HG03565 (cell line): ENCODE data around the gene NECTIN4.
A peak's percentile ranks its signal among the peaks of the same experiment; 100 is the strongest.

ENCODE experiments used
- ATAC-seq: cut with Tn5 transposase; IDR thresholded peaks from one replicate; pipeline ENCODE4 v1.9.1; 2021; ENCODE audit warnings: mild to moderate bottlenecking, moderate library complexity; ENCODE audit not compliant: unreplicated experiment

The NECTIN4 gene

DNA sequence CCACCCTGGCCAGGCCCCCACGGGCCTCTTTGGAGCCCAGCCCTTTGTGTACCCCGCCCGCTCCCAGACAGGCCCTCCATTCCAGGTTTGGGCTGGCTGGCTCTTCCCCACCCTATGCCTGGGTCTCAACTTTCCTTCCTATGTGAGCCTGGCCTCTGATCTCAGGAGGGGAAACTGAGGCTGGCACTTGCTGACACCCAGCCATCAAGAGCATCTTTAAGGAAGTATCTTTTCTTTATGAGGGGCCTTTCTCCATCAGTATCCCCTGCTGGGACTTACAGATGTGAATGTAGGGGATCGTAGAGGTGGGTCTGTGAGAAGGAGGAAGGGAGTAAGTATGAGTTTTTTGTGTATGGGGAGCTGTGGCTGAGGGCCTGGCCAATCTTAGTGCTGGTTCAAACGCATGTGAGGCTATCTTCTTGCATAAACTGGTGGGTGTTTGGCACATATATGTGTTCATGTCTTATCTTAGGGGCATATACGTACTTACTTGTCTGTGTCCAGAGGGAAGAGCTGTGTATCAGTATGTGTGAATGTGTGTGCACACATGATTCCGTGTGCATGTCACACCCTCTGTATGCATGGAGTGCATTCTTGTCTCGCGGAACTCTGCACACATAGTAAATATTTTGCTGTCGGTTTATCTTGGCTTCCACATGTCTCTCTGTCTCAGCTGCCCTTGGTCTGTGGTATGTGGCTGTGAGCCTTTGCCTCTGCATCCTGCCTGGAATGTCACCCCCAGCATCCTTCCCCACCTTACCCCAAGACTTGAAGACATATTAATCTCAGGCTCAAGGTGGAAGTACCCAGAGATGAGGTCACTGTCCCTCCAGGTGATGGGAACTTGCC is 5.4 kb downstream of the NECTIN4 start:
- ATAC-seq = no peak

DNA sequence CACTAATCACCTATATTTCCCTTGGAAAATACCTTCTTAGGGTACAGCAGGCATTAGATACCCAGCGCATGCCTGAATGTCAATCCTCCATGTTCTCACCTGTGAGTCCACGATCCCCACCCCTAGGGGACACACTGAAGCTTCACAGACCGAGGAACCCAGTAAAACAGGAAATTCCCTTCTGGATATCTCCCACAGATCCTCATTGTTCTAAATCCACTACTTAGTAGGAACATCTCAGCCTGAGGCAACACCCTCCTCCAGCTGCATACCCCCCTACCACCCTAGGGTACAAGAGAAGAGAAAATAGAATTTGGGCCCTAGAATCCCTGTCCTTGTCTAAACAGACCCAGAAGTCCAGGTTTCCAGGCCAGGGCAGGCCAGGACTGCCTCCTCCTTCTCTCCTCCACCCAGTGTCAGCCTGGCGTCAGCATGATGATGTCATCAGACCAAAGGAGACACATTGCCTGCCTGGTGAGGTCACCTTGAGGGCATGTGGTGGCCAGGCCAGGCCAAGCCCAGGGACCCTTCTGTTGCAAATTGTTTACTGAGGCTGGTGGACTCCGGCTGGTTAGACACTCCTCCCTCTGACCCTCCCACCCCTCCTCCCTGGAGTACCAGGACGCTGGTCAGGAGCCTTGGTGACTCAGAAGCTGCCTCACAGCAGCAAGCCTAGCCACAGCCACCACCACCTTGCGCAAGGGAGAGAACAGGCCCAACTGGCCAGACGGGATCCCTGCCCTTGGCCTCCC is 6.2 kb downstream of the NECTIN4 start:
- ATAC-seq = no peak

DNA sequence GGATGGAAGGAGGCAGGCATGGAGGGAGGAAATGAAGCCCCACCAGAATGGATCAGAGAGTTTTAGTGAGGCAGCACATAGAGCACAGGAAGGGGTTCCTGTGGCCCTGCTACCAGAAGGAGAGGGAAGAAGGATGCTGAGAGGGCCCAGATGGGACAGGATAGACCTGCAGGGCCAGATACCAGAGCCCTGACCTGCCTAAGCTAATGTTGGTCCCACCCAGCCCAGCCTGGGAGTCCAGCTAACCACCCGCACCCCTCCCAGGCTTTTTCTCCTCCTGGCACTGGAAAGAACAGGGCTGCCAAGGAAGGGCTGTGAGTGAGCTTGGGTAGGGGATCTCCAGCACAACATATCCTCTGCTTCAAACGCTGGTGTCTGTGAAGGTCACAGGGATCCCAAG is 6.9 kb downstream of the NECTIN4 start:
- no peak for ATAC-seq

DNA sequence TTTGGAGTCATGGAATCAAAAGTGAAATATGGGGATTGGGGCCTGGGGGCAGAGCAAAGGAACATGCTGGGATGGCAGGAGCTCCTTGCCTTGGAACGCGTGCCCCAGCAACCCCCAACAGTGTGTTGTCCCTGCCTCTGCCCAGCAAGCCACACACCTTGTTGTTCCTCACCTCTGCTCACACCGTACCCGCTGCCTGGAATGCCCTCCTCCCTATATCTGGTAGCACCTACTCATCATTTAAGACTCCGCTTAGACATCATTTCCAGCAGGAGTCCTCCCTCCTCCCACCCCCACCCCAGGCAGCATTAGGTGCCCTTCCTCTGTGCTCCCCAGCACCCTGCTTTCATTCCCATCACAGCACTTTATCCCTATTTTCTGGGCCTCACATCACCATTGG is 7.8 kb downstream of the NECTIN4 start:
- no peak for ATAC-seq

DNA sequence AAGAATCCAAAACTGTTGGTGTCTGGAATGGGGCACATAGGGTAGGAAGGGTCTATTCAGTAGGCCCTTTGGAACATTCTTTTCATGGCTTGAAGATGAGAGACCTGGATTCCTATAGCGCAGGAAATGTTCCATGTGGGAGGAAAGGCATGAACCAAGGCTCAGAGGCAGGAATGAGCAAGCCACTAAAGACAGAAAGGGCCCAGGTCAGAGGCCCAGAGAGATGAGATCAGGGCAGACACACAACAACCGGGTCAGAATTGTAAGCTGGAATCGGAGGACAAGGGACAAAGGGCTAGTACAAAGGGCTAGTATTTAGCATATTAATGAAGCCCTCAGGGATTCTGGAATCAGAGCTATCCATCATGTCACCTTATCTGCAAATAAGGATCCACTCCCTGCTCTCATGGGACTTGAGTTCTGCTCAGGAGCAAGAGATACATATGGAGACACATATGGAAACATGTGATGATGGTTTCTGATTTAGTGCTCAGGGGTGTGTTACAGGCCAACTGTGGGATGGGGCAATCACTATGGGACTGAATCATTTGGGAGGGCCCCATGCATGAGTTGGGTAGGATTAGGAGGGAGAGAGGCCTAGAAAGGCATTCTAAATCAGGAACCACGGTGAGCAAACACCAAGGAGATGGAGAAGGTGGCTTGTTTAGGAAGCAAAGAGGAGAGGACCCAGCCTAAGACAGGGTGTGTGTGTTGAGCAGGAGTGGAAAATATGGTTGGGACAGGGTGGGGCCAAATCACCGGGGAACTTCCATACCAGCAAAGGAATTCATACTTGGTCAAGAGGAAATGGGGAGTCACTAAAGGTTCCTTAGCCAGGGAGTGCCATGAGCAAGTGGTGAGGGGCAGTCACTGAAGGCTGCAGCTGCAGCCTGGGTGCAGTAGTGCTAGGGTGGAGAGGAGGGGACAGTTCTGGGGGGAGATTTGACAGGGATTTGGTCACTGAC is 8.6 kb downstream of the NECTIN4 start:
- no peak for ATAC-seq

DNA sequence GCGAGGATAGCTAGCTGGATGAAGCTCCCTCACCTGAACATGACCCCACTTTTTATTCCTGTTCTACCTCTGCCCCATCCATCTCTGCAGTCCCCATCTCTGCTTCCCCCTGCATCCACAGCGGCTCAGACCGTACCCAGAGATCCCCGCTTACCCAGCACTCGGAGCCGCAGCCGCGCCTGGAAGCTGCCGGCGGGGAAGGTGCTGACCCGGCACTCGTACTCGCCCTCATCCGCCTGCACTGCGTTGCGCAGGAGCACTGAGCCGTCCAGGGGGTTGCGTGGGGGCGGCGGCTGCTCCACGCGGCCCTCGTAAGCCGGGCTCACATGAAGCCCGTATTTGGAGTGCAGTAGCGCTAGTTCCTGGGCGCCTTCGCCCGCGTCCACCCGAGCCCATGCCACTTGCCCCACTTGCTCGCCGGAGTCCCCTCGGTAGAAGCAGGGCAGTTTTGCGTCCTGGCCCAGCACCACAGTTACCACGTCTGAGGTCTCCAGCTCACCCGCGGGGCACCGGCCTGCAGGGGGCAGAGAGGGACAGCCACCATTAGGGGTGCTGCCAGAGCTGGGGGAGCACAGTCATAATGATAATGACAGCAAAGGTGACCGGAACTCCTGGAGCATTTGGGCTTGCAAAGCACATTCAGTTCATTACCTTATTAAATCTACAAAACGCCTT is 9.8 kb downstream of the NECTIN4 start:
- no peak for ATAC-seq

DNA sequence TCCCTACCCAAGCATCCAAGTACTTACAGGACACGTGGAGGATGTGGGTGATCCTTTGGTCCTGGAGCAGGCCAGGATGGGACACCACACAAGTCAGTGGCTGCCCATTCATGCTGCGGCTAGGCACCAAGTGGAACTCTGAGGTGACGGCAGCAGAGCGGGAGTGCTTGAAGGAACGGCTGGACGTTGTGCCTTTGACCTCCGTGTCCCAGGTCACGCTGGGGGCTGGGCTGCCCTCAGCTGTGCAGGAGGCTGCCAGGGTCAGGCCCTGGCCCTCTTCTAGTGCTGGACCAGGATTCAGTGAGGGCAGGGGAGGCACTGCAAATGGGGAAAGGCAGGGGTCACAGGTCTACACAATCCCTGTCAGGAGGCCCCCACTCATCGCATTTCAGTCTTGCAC is 11.9 kb downstream of the NECTIN4 start:
- ATAC-seq = no peak

DNA sequence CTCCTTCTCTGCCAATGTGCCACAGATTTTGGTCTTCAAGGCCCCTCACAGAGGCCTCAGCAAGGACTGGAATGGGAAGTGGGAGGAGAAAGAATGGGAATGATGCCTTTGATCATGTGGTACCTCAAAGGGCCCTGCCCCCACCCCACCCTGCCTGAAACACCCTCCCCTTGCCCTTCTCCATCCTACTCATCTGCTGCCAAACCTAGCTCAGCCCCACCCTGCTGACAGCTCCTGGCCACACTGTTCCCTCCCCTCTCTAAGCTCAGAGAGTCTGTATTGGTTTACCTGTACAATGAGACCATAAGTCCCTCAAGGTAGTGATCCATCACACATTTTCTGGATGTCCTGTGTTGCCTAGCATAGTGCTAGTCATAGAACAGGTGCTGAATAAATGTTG is 12.9 kb downstream of the NECTIN4 start:
- no peak for ATAC-seq

DNA sequence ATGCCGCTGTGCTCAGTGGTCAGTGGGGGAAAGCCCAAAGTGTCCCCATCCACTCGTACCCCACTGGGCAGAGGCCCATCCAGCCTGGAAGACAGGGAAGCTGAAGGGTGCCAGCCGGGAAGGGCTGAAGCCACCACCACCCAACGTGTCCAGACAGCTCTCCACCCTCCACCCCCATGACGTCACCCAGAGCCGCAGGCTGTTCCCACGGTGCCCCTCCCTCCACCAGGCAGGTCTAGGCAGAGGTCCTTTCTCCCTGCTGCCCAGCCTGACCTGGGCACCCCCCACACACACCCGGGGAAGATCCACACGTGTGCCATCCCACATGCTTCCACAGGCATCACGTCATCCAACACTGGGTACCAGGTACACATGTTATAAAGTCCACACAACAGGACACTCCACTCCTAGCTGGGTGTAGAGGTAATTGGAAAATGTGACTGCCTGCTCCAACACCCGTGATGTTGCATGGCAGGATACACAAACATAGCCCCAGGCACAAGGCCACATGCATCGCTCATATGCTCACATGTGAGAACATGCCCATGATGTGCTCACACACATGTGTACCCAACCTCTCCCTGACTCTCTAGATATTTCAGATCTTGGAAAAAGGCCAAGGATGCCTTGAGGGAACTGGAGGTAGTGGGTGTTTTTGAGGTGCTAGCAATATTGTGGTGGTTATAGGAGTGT is 14.5 kb downstream of the NECTIN4 start:
- ATAC-seq = no peak

DNA sequence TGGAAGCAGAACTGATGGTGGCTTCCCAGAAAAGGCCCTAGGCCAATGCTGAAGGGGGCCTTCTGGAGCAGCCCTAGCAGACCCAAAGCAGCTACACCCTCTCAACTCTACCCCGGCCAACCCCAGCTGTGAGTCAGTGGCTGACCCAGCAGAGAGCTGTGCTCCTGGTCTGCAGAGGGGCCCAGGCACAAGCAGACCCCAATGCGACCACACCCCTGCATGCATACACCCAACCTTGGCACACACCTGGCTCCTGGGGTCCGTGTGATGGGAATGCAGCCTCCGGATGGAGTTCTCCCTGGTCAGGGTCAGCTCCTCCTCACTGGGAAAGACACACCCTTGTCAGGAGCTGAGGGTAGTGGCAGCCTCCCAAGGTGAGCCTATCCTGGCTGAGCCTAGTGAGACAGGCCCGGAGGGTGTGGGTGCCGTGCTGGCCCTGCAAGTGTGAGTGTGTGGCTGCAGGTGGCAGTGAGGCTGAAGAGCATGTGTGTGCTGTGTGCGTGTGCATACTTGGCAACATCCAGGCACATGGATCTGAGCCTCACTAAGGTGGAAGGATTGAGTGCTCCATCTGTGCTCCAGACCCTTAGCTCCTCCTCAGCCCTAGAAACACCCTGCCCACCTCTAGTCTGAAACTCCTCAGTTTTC is 15.8 kb downstream of the NECTIN4 start:
- ATAC-seq = no peak

DNA sequence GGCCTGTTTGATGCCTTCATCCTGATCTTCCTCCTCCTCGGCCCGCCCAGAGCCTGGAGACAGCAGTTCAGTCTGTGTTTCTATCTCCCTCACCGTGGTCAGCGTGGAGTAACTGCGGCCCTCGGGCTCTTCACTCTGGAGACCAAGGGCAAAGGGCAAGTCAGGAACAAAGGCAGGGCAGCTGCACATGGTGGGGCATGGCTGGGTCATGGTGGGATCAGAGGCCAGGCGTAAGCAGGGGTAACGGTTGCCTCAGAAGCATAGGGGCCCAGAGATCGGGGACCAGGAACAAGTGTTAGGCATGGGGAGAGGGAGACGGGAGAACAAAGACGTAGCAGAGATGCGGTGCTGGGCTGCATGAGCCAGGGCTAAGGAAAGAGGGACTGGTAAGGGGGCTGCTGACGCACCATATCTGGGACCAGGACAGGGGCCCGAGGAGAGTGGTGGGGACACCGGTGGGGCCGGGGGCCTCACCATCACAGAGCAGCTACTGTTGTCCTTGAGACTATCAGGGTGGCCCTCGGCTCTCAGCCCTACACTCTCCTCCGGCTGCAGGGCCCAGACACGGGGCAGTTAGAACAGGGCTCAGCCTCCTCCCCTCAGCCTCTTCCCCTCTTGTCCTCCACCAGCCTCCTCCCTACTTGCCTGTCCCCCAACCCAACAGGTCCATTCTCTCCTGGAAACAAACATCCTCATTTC is 16.5 kb downstream of the NECTIN4 start:
- ATAC-seq = no peak

DNA sequence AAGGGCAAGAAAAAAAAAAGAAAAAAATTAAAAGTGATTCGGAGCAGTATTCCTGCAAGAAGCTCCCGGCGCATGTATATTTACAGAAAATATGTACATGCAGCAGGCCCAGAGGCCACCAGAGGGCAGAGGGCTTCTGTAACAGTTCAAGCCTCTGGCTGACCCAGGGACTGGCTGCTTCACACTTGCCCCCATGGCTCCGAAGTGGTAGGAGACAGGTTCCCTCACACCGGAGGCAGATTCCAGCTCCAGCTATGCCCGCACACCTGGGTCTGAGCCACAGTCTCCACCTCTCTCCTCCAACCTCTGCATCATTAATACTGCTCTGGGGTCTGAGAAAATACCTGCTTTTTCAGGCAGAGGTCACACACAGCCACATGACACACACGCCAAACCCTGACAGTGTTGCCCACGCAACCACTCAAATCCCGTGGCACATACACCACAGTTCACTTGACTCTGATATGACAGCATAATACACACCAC is 17.4 kb downstream of the NECTIN4 start:
- no peak for ATAC-seq

DNA sequence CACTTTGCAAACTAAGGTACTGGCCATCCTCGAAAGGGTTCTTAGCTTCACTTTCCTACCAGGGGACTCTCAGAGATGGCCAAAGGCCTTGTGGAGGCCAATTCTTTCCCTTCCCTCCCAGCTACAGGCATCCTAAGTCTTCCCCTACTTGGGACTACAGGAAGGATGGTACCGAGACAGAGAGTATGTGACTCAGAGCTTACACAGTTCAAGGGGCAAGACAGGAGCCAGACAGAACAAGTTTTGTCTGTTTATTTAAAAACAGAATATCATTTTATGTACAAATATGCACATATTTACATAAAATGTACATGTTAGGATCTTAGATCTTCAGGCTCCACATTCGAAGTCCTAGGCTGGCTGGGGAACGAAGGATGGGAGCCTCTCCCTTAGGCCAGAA is 18.6 kb downstream of the NECTIN4 start:
- no peak for ATAC-seq

DNA sequence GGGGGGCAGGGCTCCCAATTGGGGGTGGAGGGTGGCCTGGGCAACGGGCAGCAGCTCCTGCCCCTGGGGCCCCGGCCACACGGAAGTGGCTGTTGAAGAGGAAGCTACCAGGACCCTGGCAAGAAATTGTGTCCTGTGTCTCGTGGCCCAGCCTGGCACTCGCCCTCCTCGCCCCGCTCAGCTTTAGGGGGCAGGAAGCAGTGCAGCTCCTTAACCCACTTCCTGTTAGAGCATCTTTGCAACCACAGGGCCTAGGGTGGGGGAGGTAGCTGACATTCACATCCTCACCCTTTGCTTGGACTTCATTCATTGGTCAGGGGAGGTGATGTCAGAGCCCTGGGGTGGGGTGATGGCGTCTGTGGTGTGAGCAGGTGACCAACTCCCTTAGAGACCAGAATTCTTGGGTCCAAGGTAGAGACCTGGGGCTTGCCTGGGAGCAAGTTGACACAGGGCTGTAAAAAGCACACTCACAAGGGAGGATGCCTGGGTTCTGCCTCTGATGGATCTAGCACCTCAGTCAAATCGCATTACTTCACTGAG is 19.6 kb downstream of the NECTIN4 start, which contains the start of gene ARHGAP30:
ARHGAP30 (minus strand) TSS at position 161 of the 540 bp plus-strand sequence. CDS start 267 bp downstream, outside the sequence.
- peak; percentile 83 for ATAC-seq

DNA sequence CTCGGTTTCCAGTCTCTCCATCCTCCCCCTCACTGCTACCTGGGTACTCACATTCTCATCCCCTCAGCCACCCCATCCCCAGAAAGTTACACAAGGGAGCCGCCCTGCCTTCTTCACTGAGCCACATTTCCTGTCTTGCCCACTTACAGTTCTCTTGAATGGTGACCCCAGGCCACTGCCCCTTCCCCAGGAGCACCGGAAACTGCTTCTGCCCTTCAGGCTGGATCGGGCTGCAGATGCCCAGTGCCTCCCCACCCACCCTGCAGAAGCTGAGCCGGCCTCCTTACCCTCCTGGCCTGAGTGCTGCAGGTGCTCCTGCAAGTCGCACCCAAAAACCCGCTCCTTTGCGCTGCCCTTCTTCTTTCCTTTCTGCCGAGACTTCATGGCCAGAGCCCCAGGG is 20.1 kb downstream of the NECTIN4 start:
- no peak for ATAC-seq

DNA sequence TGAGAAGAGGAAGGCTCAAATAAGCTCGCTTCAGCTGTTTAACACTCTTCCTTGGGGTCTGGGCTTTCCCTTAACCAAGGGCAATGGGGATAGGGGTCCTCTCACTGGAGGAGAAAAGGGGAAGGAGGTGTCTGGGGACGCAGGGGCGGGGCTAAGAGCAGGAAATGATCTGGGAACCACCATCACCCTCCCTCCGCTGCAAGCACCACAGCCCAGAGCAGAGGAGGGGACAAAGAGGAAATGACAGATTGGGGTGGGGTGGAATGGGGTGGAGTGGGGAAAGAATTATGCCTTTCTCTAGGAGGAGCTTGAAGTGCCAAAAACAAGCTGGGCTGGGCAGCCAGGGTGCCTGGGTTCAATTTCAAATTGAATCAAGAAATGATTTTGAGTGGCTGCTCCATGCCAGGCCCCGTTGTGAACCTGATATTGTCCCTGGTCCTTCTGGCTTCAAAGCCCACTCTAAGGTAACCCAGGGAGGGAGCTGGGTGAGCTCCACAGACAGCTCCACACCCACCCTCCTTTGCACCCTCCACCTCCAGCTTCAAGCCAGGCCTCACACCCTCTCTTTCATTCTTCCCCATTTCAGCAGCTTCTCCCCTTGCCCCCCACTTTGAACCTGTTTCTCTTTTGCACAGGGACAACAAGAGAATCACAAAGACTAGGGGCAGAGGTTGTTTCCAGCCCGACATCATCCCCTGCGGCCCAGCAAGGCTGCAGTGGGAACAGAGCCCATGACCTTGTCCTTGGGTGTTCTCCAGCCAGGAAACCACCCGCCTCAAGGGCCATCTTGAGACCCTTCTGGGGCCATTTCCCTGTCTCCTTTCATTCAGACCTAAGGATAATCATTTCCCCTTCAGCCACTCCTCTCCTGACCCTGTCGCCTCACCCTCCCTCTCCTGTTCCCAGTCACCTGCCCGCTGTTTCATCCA is 20.8 kb downstream of the NECTIN4 start:
- ATAC-seq = no peak

DNA sequence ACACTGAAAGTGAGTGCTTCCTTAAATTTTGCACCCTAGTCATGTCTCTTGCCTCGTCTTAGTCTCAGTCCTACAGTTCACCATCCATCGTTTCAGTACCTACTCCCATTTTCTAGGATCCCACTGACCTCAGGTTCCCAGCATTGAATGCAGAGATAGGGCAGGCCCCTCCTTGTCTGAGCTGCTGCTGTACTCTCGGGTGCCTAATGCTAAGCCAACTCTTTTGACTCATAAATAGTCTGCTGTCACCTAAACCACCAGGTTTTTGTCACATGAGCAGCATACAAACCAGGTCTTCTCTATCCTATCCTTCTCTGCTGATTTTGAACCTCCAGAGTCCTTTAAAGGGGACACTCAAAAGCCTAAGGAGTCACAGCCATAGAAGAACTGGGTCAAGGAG is 22.7 kb downstream of the NECTIN4 start:
- no peak for ATAC-seq
